ENCODE data around the gene MYH11. TPM values are rescaled to one million over a fixed set of nuclear protein-coding genes. Genes with fewer than 3 reads are reported as not detected.

MYH11 gene
- total and polyA plus RNA-seq, 2 of the 13 experiments (the other 11 are each of a cell fraction or from before 2014, with no cell fraction given): not detected

DNA sequence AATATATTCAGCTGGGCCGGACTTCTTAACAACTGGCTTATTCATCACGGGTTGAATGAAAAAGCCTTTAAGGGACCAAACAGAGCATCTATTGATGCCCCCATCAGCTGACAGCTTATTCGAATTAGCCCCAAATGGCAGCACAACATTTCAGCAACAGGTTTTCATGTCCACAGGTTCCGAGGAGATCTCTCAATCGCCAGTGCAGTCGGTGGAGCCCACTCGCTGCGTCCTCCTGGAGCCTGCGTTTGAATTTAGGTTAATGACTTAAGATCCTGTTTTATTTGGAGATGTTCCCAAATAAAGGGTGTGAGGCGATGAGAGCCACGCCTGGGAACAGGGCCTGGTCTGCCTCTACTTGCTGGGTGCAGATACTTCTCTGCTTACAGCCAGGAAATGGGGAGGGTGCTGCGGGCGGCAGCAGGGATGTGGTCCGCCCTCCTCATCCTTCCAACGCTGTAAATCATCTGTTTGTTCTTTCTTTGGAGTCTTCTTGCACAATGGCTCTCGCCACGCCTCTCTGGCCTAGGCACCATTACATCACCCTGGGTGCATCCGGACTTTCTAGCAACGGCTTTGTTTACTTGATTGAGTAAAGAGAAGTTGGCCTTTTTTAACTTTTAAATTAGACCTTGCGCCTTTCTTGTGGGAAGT, 184.2 kb downstream of the MYH11 start (continued):
- TF ChIP-seq, protein P1, sequence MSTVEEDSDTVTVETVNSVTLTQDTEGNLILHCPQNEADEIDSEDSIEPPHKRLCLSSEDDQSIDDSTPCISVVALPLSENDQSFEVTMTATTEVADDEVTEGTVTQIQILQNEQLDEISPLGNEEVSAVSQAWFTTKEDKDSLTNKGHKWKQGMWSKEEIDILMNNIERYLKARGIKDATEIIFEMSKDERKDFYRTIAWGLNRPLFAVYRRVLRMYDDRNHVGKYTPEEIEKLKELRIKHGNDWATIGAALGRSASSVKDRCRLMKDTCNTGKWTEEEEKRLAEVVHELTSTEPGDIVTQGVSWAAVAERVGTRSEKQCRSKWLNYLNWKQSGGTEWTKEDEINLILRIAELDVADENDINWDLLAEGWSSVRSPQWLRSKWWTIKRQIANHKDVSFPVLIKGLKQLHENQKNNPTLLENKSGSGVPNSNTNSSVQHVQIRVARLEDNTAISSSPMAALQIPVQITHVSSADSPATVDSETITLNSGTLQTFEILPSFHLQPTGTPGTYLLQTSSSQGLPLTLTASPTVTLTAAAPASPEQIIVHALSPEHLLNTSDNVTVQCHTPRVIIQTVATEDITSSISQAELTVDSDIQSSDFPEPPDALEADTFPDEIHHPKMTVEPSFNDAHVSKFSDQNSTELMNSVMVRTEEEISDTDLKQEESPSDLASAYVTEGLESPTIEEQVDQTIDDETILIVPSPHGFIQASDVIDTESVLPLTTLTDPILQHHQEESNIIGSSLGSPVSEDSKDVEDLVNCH (CRISPR knock-in tag; IDR thresholded peaks at IDR 0.05): no peak
- TF ChIP-seq, protein P2, sequence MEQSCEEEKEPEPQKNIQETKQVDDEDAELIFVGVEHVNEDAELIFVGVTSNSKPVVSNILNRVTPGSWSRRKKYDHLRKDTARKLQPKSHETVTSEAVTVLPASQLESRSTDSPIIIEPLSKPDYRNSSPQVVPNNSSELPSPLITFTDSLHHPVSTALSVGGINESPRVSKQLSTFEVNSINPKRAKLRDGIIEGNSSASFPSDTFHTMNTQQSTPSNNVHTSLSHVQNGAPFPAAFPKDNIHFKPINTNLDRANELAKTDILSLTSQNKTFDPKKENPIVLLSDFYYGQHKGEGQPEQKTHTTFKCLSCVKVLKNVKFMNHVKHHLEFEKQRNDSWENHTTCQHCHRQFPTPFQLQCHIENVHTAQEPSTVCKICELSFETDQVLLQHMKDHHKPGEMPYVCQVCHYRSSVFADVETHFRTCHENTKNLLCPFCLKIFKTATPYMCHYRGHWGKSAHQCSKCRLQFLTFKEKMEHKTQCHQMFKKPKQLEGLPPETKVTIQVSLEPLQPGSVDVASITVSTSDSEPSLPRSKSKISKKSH (CRISPR knock-in tag; IDR thresholded peaks at IDR 0.05; ENCODE audit: borderline replicate concordance): no peak
- TF ChIP-seq IRF2 (CRISPR knock-in tag; IDR thresholded peaks at IDR 0.05): peak; percentile 99
- no peak for TF ChIP-seq CHCHD3 (CRISPR knock-in tag; IDR thresholded peaks at IDR 0.05)
- TF ChIP-seq EP300 (IDR thresholded peaks at IDR 0.05; ENCODE audit: low read depth in 2 of 2, low read length in 2 of 2): peak; percentile 95 to 97
- peak; percentile 96 for TF ChIP-seq EP300 (CRISPR knock-in tag; IDR thresholded peaks at IDR 0.05; ENCODE audit: borderline replicate concordance)
- TF ChIP-seq ZBTB21 (CRISPR knock-in tag; IDR thresholded peaks at IDR 0.05): peak; percentile 81
- TF ChIP-seq CCDC6 (CRISPR knock-in tag; IDR thresholded peaks at IDR 0.05): peak; percentile 78; the same call in 1 of the 2 replicates
- no peak for TF ChIP-seq ZNF850 (CRISPR knock-in tag; conservative IDR thresholded peaks at IDR 0.05)
- TF ChIP-seq ETV6 (CRISPR knock-in tag; conservative IDR thresholded peaks at IDR 0.05): peak; percentile 78; the same call in 1 of the 2 replicates
- peak; percentile 82; the same call in 1 of the 2 replicates for TF ChIP-seq ZSCAN31 (CRISPR knock-in tag; IDR thresholded peaks at IDR 0.05; ENCODE audit: low read depth)
- TF ChIP-seq ZNF563 (CRISPR knock-in tag; IDR thresholded peaks at IDR 0.05): peak; percentile 89; the same call in 1 of the 2 replicates
- TF ChIP-seq, protein P3, sequence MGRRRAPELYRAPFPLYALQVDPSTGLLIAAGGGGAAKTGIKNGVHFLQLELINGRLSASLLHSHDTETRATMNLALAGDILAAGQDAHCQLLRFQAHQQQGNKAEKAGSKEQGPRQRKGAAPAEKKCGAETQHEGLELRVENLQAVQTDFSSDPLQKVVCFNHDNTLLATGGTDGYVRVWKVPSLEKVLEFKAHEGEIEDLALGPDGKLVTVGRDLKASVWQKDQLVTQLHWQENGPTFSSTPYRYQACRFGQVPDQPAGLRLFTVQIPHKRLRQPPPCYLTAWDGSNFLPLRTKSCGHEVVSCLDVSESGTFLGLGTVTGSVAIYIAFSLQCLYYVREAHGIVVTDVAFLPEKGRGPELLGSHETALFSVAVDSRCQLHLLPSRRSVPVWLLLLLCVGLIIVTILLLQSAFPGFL (CRISPR knock-in tag; IDR thresholded peaks at IDR 0.05): no peak
- TF ChIP-seq, protein P4, sequence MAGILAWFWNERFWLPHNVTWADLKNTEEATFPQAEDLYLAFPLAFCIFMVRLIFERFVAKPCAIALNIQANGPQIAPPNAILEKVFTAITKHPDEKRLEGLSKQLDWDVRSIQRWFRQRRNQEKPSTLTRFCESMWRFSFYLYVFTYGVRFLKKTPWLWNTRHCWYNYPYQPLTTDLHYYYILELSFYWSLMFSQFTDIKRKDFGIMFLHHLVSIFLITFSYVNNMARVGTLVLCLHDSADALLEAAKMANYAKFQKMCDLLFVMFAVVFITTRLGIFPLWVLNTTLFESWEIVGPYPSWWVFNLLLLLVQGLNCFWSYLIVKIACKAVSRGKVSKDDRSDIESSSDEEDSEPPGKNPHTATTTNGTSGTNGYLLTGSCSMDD (CRISPR knock-in tag; IDR thresholded peaks at IDR 0.05): no peak
- TF ChIP-seq ZNF251 (CRISPR knock-in tag; IDR thresholded peaks at IDR 0.05): no peak
- TF ChIP-seq, protein P5, sequence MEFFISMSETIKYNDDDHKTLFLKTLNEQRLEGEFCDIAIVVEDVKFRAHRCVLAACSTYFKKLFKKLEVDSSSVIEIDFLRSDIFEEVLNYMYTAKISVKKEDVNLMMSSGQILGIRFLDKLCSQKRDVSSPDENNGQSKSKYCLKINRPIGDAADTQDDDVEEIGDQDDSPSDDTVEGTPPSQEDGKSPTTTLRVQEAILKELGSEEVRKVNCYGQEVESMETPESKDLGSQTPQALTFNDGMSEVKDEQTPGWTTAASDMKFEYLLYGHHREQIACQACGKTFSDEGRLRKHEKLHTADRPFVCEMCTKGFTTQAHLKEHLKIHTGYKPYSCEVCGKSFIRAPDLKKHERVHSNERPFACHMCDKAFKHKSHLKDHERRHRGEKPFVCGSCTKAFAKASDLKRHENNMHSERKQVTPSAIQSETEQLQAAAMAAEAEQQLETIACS (CRISPR knock-in tag; IDR thresholded peaks at IDR 0.05): no peak
- TF ChIP-seq, protein P6, sequence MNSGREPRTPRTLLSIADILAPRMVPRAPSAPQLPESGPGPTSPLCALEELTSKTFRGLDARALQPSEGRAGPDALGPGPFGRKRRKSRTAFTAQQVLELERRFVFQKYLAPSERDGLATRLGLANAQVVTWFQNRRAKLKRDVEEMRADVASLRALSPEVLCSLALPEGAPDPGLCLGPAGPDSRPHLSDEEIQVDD (CRISPR knock-in tag; IDR thresholded peaks at IDR 0.05; ENCODE audit: borderline replicate concordance): peak; percentile 69; the same call in 1 of the 2 replicates
- TF ChIP-seq ZNF720 (CRISPR knock-in tag; IDR thresholded peaks at IDR 0.05): peak; percentile 74; the same call in 1 of the 2 replicates
- no peak; the same call in 1 of the 2 replicates for TF ChIP-seq ZNF567 (CRISPR knock-in tag; IDR thresholded peaks at IDR 0.05; ENCODE audit: borderline replicate concordance)

Measured in HepG2 (cell line).